Tibial nerve (tissue), 4 donors: ENCODE results near the gene SLC9A4. TPM values are rescaled to one million over a fixed set of nuclear protein-coding genes. Genes with fewer than 3 reads are reported as not detected.

Experiments used
- DNase-seq, 2 donors: peaks; one replicate each; pipeline ENCODE4 v3.0.0-alpha.2; 2019; ENCODE audit warnings: low spot score in 2 of 2
- H3K27ac ChIP-seq, 4 donors: fragments of 200-600 bp; sonication (generic) in 3 of 4; one replicate each; pipeline ENCODE4 v1.5.1; 2017 to 2019; ENCODE audit warnings: mild to moderate bottlenecking in 1 of 4
- H3K27me3 ChIP-seq, 2 donors: fragments of 200-600 bp; sonication (generic) in 1 of 2; one replicate each; pipeline versions ENCODE4 v1.5.1 to v1.6.0; 2017 to 2019
- H3K36me3 ChIP-seq, 3 donors: fragments of 200-600 bp; sonication (generic); one replicate each; pipeline ENCODE4 v1.5.1; 2018 to 2019
- H3K4me1 ChIP-seq, 4 donors: fragments of 200-600 bp; sonication (generic) in 3 of 4; one replicate each; pipeline ENCODE4 v1.5.1; 2017 to 2019
- H3K4me3 ChIP-seq, 4 donors: fragments of 200-600 bp; sonication (generic) in 3 of 4; one replicate each; pipeline ENCODE4 v1.5.1; 2017 to 2019; ENCODE audit warnings: mild to moderate bottlenecking in 1 of 4, moderate library complexity in 1 of 4
- H3K9me3 ChIP-seq, 4 donors: fragments of 200-600 bp; sonication (generic) in 3 of 4; one replicate each; pipeline ENCODE4 v1.5.1; 2017 to 2019
- EP300 ChIP-seq, 2 donors: sonication (generic); formaldehyde crosslinking; IDR thresholded peaks; one replicate each; pipeline ENCODE4 v1.6.1; 2017; ENCODE audit warnings: antibody characterized with exemption in 2 of 2, mild to moderate bottlenecking in 1 of 2
- POLR2A ChIP-seq, 2 donors: fragments of 450-650 bp; IDR thresholded peaks; one replicate each; pipeline ENCODE4 v1.6.1; 2017; ENCODE audit warnings: antibody characterized with exemption in 2 of 2, mild to moderate bottlenecking in 2 of 2, moderate library complexity in 2 of 2
- WGBS, 2 donors: methylation state at CpG; one replicate each; pipeline ENCODE4 v1.1.5; 2018; 5-methylcytosine and 5-hydroxymethylcytosine counted together
- small RNA-seq: library from RNA; depleted of rRNA; stranded (forward); fragments of <200 nt; gene quantifications from one replicate; pipeline ENCODE3, GENCODE V24; 2016
- total RNA-seq, 4 donors: library from RNA; depleted of rRNA; stranded (reverse); fragments of >200 nt; gene quantifications; one replicate each; pipeline ENCODE4 v1.1.0, GENCODE V29; 2016
- TF ChIP-seq, protein P1 (sequence below), 5 experiments: fragments of 200-600 bp in 3 of 5; fragments of 450-650 bp in 2 of 5; sonication (generic) in 3 of 5; IDR thresholded peaks; one replicate each; pipeline ENCODE4 v1.5.1; 2016 to 2019; ENCODE audit warnings: antibody characterized with exemption in 5 of 5, mild to moderate bottlenecking in 3 of 5, moderate library complexity in 2 of 5

The SLC9A4 gene
- total RNA-seq, 4 donors from 2014 or later, result 0.30 TPM; not detected in 3

DNA sequence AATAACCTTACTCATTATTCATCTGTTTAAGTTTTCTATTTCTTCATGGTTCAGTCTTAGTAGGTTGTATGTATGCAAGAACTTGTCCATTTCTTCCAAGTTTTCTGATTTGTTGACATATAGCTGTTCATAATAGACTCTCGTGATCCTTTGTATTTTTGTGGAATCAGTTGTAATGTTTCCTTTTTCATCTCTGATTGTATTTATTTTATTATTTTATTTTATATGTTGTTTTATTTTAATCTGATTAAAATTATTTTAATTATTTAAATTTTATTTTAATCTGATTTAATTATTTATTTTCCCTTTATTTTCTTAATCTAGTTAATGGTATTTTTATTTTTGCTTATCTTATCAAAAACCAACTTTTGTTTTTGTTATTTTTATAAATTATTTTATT lies 102.9 kb downstream of the SLC9A4 start:
- Histone ChIP-seq H3K27me3 (no peaks in the 10 kb centered on the region), H3K36me3 (no peaks in the 10 kb centered on the region), H3K9me3 (peaks cover 0 to 30% (median 8%) of the 10 kb centered on the region in 4 donors), H3K4me3 (no peak overlapping the region), H3K27ac (no peak overlapping the region), H3K4me1 (no peaks in the 10 kb centered on the region)
- no peak for DNase-seq
- WGBS, 2 donors, result 97 to 100% methylated on average over 1 of the region's 1 CpG
- no peak for TF ChIP-seq POLR2A (IDR thresholded peaks at IDR 0.05)
- TF ChIP-seq, protein P1, sequence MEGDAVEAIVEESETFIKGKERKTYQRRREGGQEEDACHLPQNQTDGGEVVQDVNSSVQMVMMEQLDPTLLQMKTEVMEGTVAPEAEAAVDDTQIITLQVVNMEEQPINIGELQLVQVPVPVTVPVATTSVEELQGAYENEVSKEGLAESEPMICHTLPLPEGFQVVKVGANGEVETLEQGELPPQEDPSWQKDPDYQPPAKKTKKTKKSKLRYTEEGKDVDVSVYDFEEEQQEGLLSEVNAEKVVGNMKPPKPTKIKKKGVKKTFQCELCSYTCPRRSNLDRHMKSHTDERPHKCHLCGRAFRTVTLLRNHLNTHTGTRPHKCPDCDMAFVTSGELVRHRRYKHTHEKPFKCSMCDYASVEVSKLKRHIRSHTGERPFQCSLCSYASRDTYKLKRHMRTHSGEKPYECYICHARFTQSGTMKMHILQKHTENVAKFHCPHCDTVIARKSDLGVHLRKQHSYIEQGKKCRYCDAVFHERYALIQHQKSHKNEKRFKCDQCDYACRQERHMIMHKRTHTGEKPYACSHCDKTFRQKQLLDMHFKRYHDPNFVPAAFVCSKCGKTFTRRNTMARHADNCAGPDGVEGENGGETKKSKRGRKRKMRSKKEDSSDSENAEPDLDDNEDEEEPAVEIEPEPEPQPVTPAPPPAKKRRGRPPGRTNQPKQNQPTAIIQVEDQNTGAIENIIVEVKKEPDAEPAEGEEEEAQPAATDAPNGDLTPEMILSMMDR (IDR thresholded peaks at IDR 0.05), result no peak
- TF ChIP-seq EP300 (IDR thresholded peaks at IDR 0.05), result no peak

DNA sequence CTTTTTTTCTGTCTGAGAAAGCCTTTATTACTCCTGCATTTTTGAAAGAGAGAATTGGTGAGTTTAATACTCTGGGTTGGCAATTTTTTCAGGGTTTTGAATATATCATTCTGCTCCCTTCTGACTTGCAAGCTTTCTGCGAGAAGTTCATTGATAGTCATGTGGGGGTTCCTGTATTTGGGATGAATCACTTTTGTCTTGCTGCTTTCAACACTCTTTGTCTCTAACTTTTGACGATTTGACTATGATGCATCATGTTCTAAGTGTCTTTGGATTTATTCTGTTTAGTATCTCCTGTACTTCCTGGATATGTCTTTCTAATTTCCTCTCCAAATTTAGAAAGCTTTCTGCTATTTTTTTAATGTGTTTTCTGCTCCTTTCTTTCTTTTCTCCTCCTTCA lies 105.3 kb downstream of the SLC9A4 start:
- DNase-seq, result no peak
- no peak overlapping the region for H3K27ac ChIP-seq
- no peak overlapping the region for H3K4me3 ChIP-seq
- H3K27me3 ChIP-seq, result no peaks in the 10 kb centered on the region
- H3K4me1 ChIP-seq, result peaks cover 0 to 7% (median 0%) of the 10 kb centered on the region in 4 donors
- H3K36me3 ChIP-seq, result no peaks in the 10 kb centered on the region
- H3K9me3 ChIP-seq, result peaks cover 0 to 27% (median 8%) of the 10 kb centered on the region in 4 donors
- WGBS, 2 donors, result 84 to 87% methylated on average over 2 of the region's 2 CpGs
- no peak for TF ChIP-seq EP300 (IDR thresholded peaks at IDR 0.05)
- TF ChIP-seq, protein P1 (IDR thresholded peaks at IDR 0.05), result no peak
- TF ChIP-seq POLR2A (IDR thresholded peaks at IDR 0.05), result no peak

DNA sequence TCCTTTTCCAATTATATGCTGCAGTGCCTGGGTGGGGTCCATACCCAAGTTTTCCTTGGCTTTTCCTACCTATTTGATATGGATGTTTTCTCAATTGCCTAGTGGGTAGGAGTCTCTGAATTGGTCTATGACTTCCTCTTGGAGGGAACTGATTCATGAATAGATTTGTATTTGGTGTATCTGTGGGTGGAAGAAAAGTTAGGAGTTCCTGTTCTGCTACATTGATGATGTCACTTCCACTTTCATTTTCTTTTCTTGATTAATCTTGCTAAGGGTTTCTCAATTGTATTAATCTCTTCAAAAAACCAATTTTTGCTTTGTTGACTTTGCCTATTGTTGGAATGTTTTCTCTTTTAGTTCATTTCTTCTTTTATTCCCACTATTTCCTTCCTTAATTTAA lies 108.9 kb downstream of the SLC9A4 start:
- peaks cover 0 to 11% (median 2%) of the 10 kb centered on the region in 4 donors for H3K9me3 ChIP-seq

DNA sequence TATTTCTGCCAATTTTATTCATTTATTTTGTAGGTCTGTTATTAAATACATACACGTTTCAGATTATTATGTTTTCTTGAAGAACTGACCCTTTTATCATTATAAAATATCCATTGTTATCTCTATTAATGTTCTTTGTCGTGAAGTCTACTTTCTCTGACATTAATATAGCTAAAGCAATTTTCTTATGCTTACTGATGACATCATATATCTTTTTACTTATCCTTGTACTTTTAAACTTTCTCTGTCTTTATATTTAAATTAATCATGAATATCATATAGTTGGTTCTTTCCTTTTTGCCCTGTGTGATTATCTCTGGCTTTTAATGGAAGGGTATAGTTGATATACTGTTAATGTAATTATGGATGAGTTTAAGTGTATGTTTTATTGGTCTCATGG lies 109.8 kb downstream of the SLC9A4 start:
- Histone ChIP-seq H3K27ac (no peak overlapping the region), H3K4me1 (peaks cover 0 to 7% (median 0%) of the 10 kb centered on the region in 4 donors), H3K4me3 (no peak overlapping the region), H3K9me3 (peaks cover 0 to 11% (median 2%) of the 10 kb centered on the region in 4 donors), H3K27me3 (no peaks in the 10 kb centered on the region), H3K36me3 (no peaks in the 10 kb centered on the region)
- DNase-seq, result no peak
- TF ChIP-seq EP300 (IDR thresholded peaks at IDR 0.05), result no peak
- TF ChIP-seq, protein P1 (IDR thresholded peaks at IDR 0.05), result no peak
- no peak for TF ChIP-seq POLR2A (IDR thresholded peaks at IDR 0.05)
- WGBS, 2 donors, result 70 to 72% methylated on average over 2 of the region's 2 CpGs

More for the DNA sequence above, 108.9 kb downstream of the SLC9A4 start:
- peaks cover 0 to 7% (median 0%) of the 10 kb centered on the region in 4 donors for H3K4me1 ChIP-seq
- no peak for DNase-seq
- TF ChIP-seq, protein P1 (IDR thresholded peaks at IDR 0.05), result no peak
- TF ChIP-seq EP300 (IDR thresholded peaks at IDR 0.05) (no peak), POLR2A (IDR thresholded peaks at IDR 0.05) (no peak)
- no peak overlapping the region for H3K4me3 ChIP-seq
- H3K27ac ChIP-seq, result no peak overlapping the region
- H3K27me3 ChIP-seq, result no peaks in the 10 kb centered on the region
- no peaks in the 10 kb centered on the region for H3K36me3 ChIP-seq

Small RNAs within 50 kb of the gene (small RNA-seq; reads per million reads assigned to genes)
- not detected for gene MIR4772

Other genes starting within 250 kb of the SLC9A4 start
- 10 to 100 TPM in 1 of 4 donors, 1 to 10 TPM in 3; 3.9 to 17.7 (median 6.9) TPM for gene IL1RL1, start 161.7 kb upstream of the SLC9A4 start, total RNA-seq
- gene IL18R1, start 117.4 kb upstream of the SLC9A4 start, total RNA-seq, result 1 to 10 TPM; 1.7 to 3.9 (median 3.8) TPM
- 1 to 10 TPM in 2 of 4 donors, under 1 TPM in 2; 0.22 to 3.9 (median 0.88) TPM for gene IL18RAP, start 50.1 kb upstream of the SLC9A4 start, total RNA-seq
- under 1 TPM in 1 of 4 donors, not detected in 3; under 0.01 TPM for gene SLC9A2, start 146.3 kb downstream of the SLC9A4 start, total RNA-seq